HFFc6 (cell line): Measurements from ENCODE around the gene NPRL2. TPM values are rescaled to one million over a fixed set of nuclear protein-coding genes. Genes with fewer than 3 reads are reported as not detected.

Experiments
- DNase-seq: peaks from one replicate; pipeline ENCODE4 v3.0.0-alpha.2; 2018
- H3K27ac Mint-ChIP-seq: 2 replicates; pipeline ENCODE4 v1.8.0; 2020; ENCODE audit warnings: mild to moderate bottlenecking, mixed read lengths
- H3K27me3 Mint-ChIP-seq: 2 replicates; pipeline ENCODE4 v1.8.0; 2021; ENCODE audit warnings: mild to moderate bottlenecking, moderate library complexity, mixed read lengths; ENCODE audit not compliant: insufficient read depth
- H3K36me3 Mint-ChIP-seq: 2 replicates; pipeline ENCODE4 v1.8.0; 2021; ENCODE audit warnings: low read depth, mixed read lengths
- H3K4me1 Mint-ChIP-seq: 2 replicates; pipeline ENCODE4 v1.8.0; 2020; ENCODE audit warnings: low read depth, mixed read lengths
- H3K4me3 Mint-ChIP-seq: 2 replicates; pipeline ENCODE4 v1.8.0; 2020; ENCODE audit warnings: mild to moderate bottlenecking, moderate library complexity, mixed read lengths
- H3K9me3 Mint-ChIP-seq: 2 replicates; pipeline ENCODE4 v1.8.0; 2020; ENCODE audit warnings: mild to moderate bottlenecking, mixed read lengths
- long read RNA-seq: library from polyadenylated mRNA; unstranded; transcript quantifications from one replicate; pipeline ENCODE4 v2.0.0, GENCODE V29; 2019
- total RNA-seq, 6 experiments: library from RNA; stranded (reverse); fragmentation: NEBNext Ultra II Directional; extraction: Animal tissue kit (Norgen Biotek cat#: 25700); gene quantifications; 2 replicates in 1 of 6; 3 replicates in 5 of 6; pipeline ENCODE4 v1.2.3, GENCODE V29; 2021
- TF ChIP-seq, protein P1 (sequence below): fragments of 200-600 bp; sonication (generic); IDR thresholded peaks from 2 replicates; pipeline ENCODE4 v1.5.0; 2021; ENCODE audit warnings: antibody characterized with exemption, mild to moderate bottlenecking

Gene NPRL2
- total RNA-seq, result 10 to 100 TPM; 12.3 to 18.7 (median 17.4) TPM
- long read RNA-seq, transcript NPRL2-201 (11 exons, 1,700 nt), result major isoform, 27 of 40 reads
- long read RNA-seq, partial matches to known transcripts, result 1 of 40 reads
- long read RNA-seq, other reads (novel, unspliced or antisense), result 12 of 40 reads

DNA sequence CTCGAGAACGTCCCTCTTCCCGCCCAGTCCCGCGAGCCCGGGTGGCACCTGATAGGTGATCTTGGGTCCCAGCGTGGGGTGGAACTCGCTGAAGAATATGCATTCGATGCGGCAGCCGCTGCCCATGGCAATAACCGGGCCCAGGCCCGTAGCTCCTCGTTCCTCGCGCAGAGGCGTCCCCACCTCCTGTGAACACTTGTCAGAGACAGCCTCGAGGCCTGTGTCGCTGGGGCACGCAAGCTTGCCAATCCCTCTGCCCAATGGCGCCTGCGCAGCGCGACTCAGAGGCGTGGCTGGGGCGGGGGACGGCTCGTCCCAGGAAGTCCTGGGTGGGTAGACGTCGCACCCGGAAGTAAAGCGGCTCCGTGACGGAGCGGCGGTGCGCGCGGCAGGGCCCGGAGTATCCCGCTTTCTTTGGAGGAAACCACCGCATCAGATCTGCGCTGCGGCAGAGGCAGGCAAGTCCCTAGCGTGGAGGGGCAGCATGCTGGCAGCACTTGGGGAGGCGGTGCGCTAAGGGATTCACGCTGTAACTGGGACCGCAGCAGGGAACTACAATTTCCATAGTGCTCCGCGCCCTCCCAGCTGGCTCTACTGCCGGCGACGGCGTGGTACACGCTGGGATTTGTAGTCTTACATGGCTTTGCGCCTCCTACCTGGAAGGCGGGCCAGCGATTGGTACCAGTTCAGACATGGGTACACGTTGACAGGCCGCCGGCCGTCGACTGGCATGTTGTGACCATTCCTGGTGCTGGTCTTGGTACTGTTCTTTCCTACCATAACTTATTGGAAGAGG is at the start of gene NPRL2, which contains the start of gene CYB561D2:
NPRL2 (minus strand) TSS at position 249 of the 796 bp plus-strand sequence; CDS start at position 126, 123 bp downstream.
CYB561D2 (plus strand) TSS at position 336 of the 796 bp plus-strand sequence. CDS start 572 bp downstream, outside the sequence.
- peak; percentile 93 for DNase-seq
- H3K4me3 Mint-ChIP-seq, result peak within 1 kb of the TSS; percentile 97
- peaks cover 45% of the 10 kb centered on the region for H3K4me1 Mint-ChIP-seq
- H3K27me3 Mint-ChIP-seq, result peaks cover 7% of the 10 kb centered on the region
- peak within 1 kb of the TSS; percentile 92 for H3K27ac Mint-ChIP-seq
- TF ChIP-seq, protein P1, sequence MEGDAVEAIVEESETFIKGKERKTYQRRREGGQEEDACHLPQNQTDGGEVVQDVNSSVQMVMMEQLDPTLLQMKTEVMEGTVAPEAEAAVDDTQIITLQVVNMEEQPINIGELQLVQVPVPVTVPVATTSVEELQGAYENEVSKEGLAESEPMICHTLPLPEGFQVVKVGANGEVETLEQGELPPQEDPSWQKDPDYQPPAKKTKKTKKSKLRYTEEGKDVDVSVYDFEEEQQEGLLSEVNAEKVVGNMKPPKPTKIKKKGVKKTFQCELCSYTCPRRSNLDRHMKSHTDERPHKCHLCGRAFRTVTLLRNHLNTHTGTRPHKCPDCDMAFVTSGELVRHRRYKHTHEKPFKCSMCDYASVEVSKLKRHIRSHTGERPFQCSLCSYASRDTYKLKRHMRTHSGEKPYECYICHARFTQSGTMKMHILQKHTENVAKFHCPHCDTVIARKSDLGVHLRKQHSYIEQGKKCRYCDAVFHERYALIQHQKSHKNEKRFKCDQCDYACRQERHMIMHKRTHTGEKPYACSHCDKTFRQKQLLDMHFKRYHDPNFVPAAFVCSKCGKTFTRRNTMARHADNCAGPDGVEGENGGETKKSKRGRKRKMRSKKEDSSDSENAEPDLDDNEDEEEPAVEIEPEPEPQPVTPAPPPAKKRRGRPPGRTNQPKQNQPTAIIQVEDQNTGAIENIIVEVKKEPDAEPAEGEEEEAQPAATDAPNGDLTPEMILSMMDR, result no peak; the same call in 1 of the 2 replicates
- H3K36me3 Mint-ChIP-seq, result peaks cover 6% of the 10 kb centered on the region; the same call in 1 of the 2 replicates
- no peaks in the 10 kb centered on the region for H3K9me3 Mint-ChIP-seq

DNA sequence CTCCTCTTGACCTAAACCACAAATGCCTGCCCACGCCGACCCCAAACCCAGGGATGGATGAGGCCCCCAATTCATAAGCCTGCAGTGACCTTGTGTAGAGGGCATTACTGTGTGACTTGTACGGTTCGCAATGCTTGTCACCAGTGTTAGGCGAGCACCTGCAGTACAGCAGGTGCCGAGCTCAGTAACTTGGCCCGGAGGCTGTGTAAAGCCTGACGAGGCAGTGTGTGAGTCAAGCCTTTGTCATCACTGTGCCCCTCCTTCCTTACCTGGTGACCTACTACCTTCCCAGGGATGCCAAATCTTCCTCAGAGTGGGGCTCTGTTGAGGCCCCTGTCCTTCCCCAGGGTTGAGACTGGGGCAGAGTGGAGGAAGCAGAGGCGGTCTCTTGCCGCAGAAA is 45.9 kb upstream of the NPRL2 start:
- H3K27ac Mint-ChIP-seq, result no peak overlapping the region
- DNase-seq, result no peak
- no peaks in the 10 kb centered on the region for H3K36me3 Mint-ChIP-seq
- no peak overlapping the region for H3K4me3 Mint-ChIP-seq
- H3K27me3 Mint-ChIP-seq, result peaks cover 24% of the 10 kb centered on the region
- H3K4me1 Mint-ChIP-seq, result no peaks in the 10 kb centered on the region
- H3K9me3 Mint-ChIP-seq, result no peaks in the 10 kb centered on the region
- TF ChIP-seq, protein P1, result no peak

GRCh38 chr3:50395070-50395860 is 44.7 kb upstream of the NPRL2 start:
- Mint-ChIP-seq H3K4me1 (no peaks in the 10 kb centered on the region), H3K4me3 (no peak overlapping the region), H3K36me3 (no peaks in the 10 kb centered on the region), H3K27ac (no peak overlapping the region), H3K9me3 (no peaks in the 10 kb centered on the region), H3K27me3 (peaks cover 27% of the 10 kb centered on the region)
- no peak for DNase-seq
- TF ChIP-seq, protein P1, result no peak

DNA sequence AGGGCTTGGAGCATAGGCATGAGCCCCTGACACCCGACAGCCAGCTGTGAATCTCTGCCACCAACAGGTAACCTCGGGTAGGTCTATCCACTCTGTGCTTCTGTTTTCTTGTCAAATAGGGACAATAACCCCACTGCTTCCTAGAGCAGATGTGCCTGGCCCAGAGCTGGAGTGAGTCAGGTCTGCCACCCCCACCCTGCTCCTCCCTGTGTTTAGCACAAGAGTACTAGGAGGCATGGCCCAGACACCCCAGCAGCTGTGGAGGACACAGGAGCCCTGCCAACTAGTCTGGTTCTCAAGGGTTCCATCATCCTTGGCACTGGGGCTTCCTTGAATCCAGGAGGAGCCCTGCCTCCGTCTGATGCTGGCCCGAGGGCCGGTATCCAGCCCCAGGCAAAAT is 42.5 kb upstream of the NPRL2 start:
- peaks cover 29% of the 10 kb centered on the region for H3K27me3 Mint-ChIP-seq
- TF ChIP-seq, protein P1, result no peak
- DNase-seq, result no peak
- H3K4me1 Mint-ChIP-seq, result no peaks in the 10 kb centered on the region
- H3K4me3 Mint-ChIP-seq, result no peak overlapping the region
- no peak overlapping the region for H3K27ac Mint-ChIP-seq
- H3K9me3 Mint-ChIP-seq, result no peaks in the 10 kb centered on the region
- no peaks in the 10 kb centered on the region for H3K36me3 Mint-ChIP-seq

DNA sequence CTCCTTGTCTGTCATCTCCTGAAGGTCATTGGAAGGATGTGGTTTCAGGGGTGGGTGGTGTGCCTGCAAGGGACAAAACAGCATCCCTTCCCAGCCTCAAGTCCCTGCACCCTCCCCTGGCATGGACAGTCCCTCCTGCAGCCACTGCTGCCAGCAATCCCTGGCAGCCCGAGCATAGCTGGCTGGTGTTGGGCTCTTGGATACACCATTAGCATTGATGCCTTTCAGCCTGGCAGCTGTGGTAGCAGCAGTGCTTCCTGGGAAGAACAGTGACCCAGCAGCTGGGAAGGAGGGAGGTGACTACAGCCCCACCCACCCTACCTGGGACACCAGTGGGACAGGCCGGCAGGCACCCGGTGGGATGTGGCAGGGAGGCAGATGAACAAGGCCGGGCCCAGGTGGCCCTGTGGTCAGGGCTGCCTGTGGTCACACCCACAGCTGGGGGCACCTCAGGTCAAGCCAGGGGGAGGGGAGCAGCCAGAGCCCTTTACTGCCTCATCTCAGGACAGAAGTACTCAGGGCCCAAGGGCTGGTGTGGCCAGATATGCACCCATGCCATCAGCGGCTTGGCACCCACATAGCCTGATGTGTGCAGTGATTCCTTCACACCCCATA is 41.6 kb upstream of the NPRL2 start:
- Mint-ChIP-seq H3K4me1 (no peaks in the 10 kb centered on the region), H3K4me3 (no peak overlapping the region), H3K27me3 (peaks cover 35% of the 10 kb centered on the region), H3K36me3 (no peaks in the 10 kb centered on the region), H3K9me3 (no peaks in the 10 kb centered on the region), H3K27ac (no peak overlapping the region)
- DNase-seq, result no peak
- TF ChIP-seq, protein P1, result no peak
